Heart left ventricle (tissue), 16 donors: ENCODE results near the gene SOCS6. TPM values are rescaled to one million over a fixed set of nuclear protein-coding genes. Genes with fewer than 3 reads are reported as not detected.

Experiments
- ATAC-seq, 4 donors: fragments of 200-7000 bp; cut with Tn5 transposase; one replicate each; pipeline ENCODE4 v1.9.1; 2020 to 2022; ENCODE audit warnings: moderate library complexity in 4 of 4, mild to moderate bottlenecking in 3 of 4, moderate number of reproducible peaks in 1 of 4
- DNase-seq, 5 donors: peaks; one replicate each; pipeline ENCODE4 v3.0.0-alpha.2; 2020
- H3K27ac ChIP-seq, 12 donors: fragments of 200-600 bp; sonication (generic) in 4 of 12; one replicate each; pipeline versions ENCODE4 v1.5.0 to v1.8.0; 2016 to 2022; ENCODE audit warnings: mild to moderate bottlenecking in 2 of 12
- H3K27me3 ChIP-seq, 9 donors: fragments of 200-600 bp; sonication (generic) in 2 of 9; one replicate each; pipeline versions ENCODE4 v1.5.1 to v1.8.0; 2016 to 2022; ENCODE audit warnings: mild to moderate bottlenecking in 3 of 9
- H3K36me3 ChIP-seq, 9 donors: fragments of 200-600 bp; sonication (generic) in 2 of 9; one replicate each; pipeline versions ENCODE4 v1.5.0 to v1.8.0; 2018 to 2022; ENCODE audit warnings: mild to moderate bottlenecking in 2 of 9
- H3K4me1 ChIP-seq, 12 donors: fragments of 200-600 bp; sonication (generic) in 4 of 12; one replicate each; pipeline versions ENCODE4 v1.5.0 to v1.8.0; 2016 to 2022; ENCODE audit warnings: mild to moderate bottlenecking in 3 of 12
- H3K4me3 ChIP-seq, 12 donors: fragments of 200-600 bp; sonication (generic) in 4 of 12; one replicate each; pipeline versions ENCODE4 v1.5.0 to v1.8.0; 2017 to 2022; ENCODE audit warnings: mild to moderate bottlenecking in 9 of 12, moderate library complexity in 4 of 12
- H3K9me3 ChIP-seq, 12 donors: fragments of 200-600 bp; sonication (generic) in 4 of 12; one replicate each; pipeline versions ENCODE4 v1.5.0 to v1.8.0; 2016 to 2022; ENCODE audit warnings: mild to moderate bottlenecking in 1 of 12
- CTCF ChIP-seq, 12 donors: fragments of 200-600 bp; sonication (generic) in 4 of 12; IDR thresholded peaks; one replicate each; pipeline versions ENCODE4 v1.5.0 to v1.8.0; 2018 to 2022; ENCODE audit warnings: antibody characterized with exemption in 12 of 12, mild to moderate bottlenecking in 5 of 12
- POLR2A ChIP-seq, 2 donors: fragments of 450-650 bp; IDR thresholded peaks; one replicate each; pipeline ENCODE4 v1.6.1; 2017; ENCODE audit warnings: antibody characterized with exemption in 2 of 2, mild to moderate bottlenecking in 2 of 2, moderate library complexity in 2 of 2
- WGBS, 4 donors: extraction: QIAGEN DNeasy Blood & Tissue Kit in 2 of 4; methylation state at CpG; one replicate each; pipeline versions ENCODE4 v1.1.5 to v1.1.7; 2013 to 2018; 5-methylcytosine and 5-hydroxymethylcytosine counted together
- intact Hi-C, 10 donors: fragments of 100-400 bp; cut with DNase I; formaldehyde crosslinking; loops; one replicate each; pipeline versions ENCODE4 v1.11.1 to v1.14.2; 2022
- polyA plus RNA-seq, 2 donors: library from polyadenylated mRNA; stranded (reverse); fragments of 200-250 nt; gene quantifications; one replicate each; pipeline ENCODE4 v1.2.3, GENCODE V29; 2013
- total RNA-seq, 9 donors: library from RNA; depleted of rRNA in 2 of 9; stranded (reverse); fragments of >200 nt in 2 of 9; fragmentation: NEBNext Ultra II Directional in 3 of 9; extraction: Animal tissue kit (Norgen Biotek cat#: 25700) in 3 of 9; gene quantifications; one replicate each; pipeline versions ENCODE4 v1.1.0 to v1.2.4, GENCODE V29; 2016 to 2023
- donor health status: ischemic (EF 13 %, LVEDD 7.1; RV severe dilation, severe dysfunction).
- donor health status: healthy with polysubstance abuse.
- donor health status: DM: no; HTN: yes; CAD: no.
- donor health status: DM: no; HTN: no; CAD: no.
- donor health status: ischemic (EF 25% LVEDD 6.9; RV normal size, moderate dysfunction).
- donor health status: ischemic (EF 25% LVEDD 5.7; RV mildly dilated, moderate dysfunction).
- donor health status: healthy.
- donor health status: DM: yes; HTN: yes; CAD: no.
- donor health status: ischemic (EF 35%, LVEDD 5.7; RV mildly dilated, moderate dysfunction).
- donor health status: nonischemic (EF 11% LVEDD 7.7; RV severe dilation, severe dysfunction).
- donor health status: DM: yes; HTN: yes; CAD: no.
- donor health status: PGD.
- donor health status: ischemic (EF 29% LVEDD 5.4; RV normal size, mild dysfunction).
- donor health status: nonischemic (EF 23%, LVEDD 6.1; RV moderate dilation, normal function).

The SOCS6 gene
- total and polyA plus RNA-seq, 11 donors = 6.5 to 32.9 (median 21.4) TPM

GRCh38 chr18:70374154-70374553, 85.3 kb downstream of the SOCS6 start:
- Histone ChIP-seq H3K36me3 (no peaks in the 10 kb centered on the region), H3K4me3 (no peak overlapping the region), H3K9me3 (no peaks in the 10 kb centered on the region), H3K27ac (no peak overlapping the region), H3K4me1 (no peaks in the 10 kb centered on the region), H3K27me3 (no peaks in the 10 kb centered on the region)
- intact Hi-C loops = no loop called here
- DNase-seq = no peak
- ATAC-seq = no peak
- TF ChIP-seq CTCF (IDR thresholded peaks at IDR 0.05) (no peak), POLR2A (IDR thresholded peaks at IDR 0.05) (no peak)
- 89 to 97% (median 95%) methylated on average over 2 of the region's 2 CpGs for whole genome bisulfite sequencing, 4 donors

GRCh38 chr18:70376137-70376913, 87.5 kb downstream of the SOCS6 start:
- DNase-seq (no peak), ATAC-seq (no peak)
- 95 to 97% (median 96%) methylated on average over 15 of the region's 15 CpGs for WGBS, 4 donors
- Histone ChIP-seq H3K4me1 (no peaks in the 10 kb centered on the region), H3K27me3 (no peaks in the 10 kb centered on the region), H3K4me3 (no peak overlapping the region), H3K36me3 (no peaks in the 10 kb centered on the region), H3K9me3 (no peaks in the 10 kb centered on the region), H3K27ac (no peak overlapping the region)
- intact Hi-C loops = no loop called here
- TF ChIP-seq POLR2A (IDR thresholded peaks at IDR 0.05) = no peak
- TF ChIP-seq CTCF (IDR thresholded peaks at IDR 0.05) = no peak

- Histone ChIP-seq H3K36me3 (no peaks in the 10 kb centered on the region), H3K27me3 (no peaks in the 10 kb centered on the region), H3K9me3 (no peaks in the 10 kb centered on the region), H3K4me1 (no peaks in the 10 kb centered on the region), H3K27ac (no peak overlapping the region), H3K4me3 (no peak overlapping the region)
- DNase-seq (no peak), ATAC-seq (peak in 1 of 4 donors; percentile 33)
- no peak for TF ChIP-seq POLR2A (IDR thresholded peaks at IDR 0.05)
- TF ChIP-seq CTCF (IDR thresholded peaks at IDR 0.05) = no peak
- 74 to 82% (median 78%) methylated on average over 4 of the region's 4 CpGs for WGBS, 4 donors
- intact Hi-C loops = no loop called here
These were observed 88.0 kb downstream of the SOCS6 start for GRCh38 chr18:70376914-70377258.

- intact Hi-C loops = no loop called here
- no peaks in the 10 kb centered on the region for H3K9me3 ChIP-seq
- ATAC-seq (no peak), DNase-seq (no peak)
- no peaks in the 10 kb centered on the region for H3K36me3 ChIP-seq
- no peak overlapping the region for H3K27ac ChIP-seq
- WGBS, 4 donors = 60 to 76% (median 71%) methylated on average over 8 of the region's 8 CpGs
- no peak overlapping the region for H3K4me3 ChIP-seq
- TF ChIP-seq POLR2A (IDR thresholded peaks at IDR 0.05) = no peak
- TF ChIP-seq CTCF (IDR thresholded peaks at IDR 0.05) = no peak
- H3K4me1 ChIP-seq = no peaks in the 10 kb centered on the region
- H3K27me3 ChIP-seq = no peaks in the 10 kb centered on the region
These were observed 88.5 kb downstream of the SOCS6 start for GRCh38 chr18:70377317-70377799.
